H1 (cell line): ENCODE measurements around the gene CEP41. TPM values are rescaled to one million over a fixed set of nuclear protein-coding genes. Genes with fewer than 3 reads are reported as not detected.

Experiments
- KDM4A ChIP-seq: IDR thresholded peaks from one replicate; pipeline ENCODE4 v1.7.1; 2012; ENCODE audit warnings: low read depth, mild to moderate bottlenecking, moderate library complexity, low read length, inconsistent platforms; ENCODE audit not compliant: severe bottlenecking
- PHF8 ChIP-seq: fragments of 200-600 bp; sonication (generic); conservative IDR thresholded peaks from 2 replicates; pipeline ENCODE4 v1.7.1; 2012; ENCODE audit warnings: low read depth, mild to moderate bottlenecking, inconsistent platforms, low read length, moderate library complexity
- RFX5 ChIP-seq: IDR thresholded peaks from 2 replicates; pipeline ENCODE4 v1.6.1; 2011; ENCODE audit warnings: low read depth, low read length, improper control_type of control experiment, borderline replicate concordance
- SP2 ChIP-seq: IDR thresholded peaks from 2 replicates; pipeline ENCODE4 v1.6.1; 2012; ENCODE audit warnings: mild to moderate bottlenecking, low read length, inconsistent platforms
- TCF12 ChIP-seq: IDR thresholded peaks from 2 replicates; pipeline ENCODE4 v1.6.1; 2011; ENCODE audit warnings: low read depth, mild to moderate bottlenecking, low read length
- polyA plus RNA-seq, 7 experiments: library from polyadenylated mRNA; depleted of rRNA in 3 of 7; stranded (reverse) in 5 of 7; unstranded in 2 of 7; fragments of >200 nt in 5 of 7; fragments of 200-250 nt in 2 of 7; gene quantifications; 1 replicate in 5 of 7; 2 replicates in 1 of 7; 4 replicates in 1 of 7; pipeline versions ENCODE4 v1.2.1 to v1.2.3, GENCODE V29; 2011 to 2013; ENCODE audit warnings: missing spikeins in 2 of 7, mixed read lengths in 2 of 7
- total RNA-seq: library from RNA; stranded (reverse); fragmentation: NEBNext Ultra II Directional; extraction: Animal tissue kit (Norgen Biotek cat#: 25700); gene quantifications from 2 replicates; pipeline ENCODE4 v1.2.1, GENCODE V29; 2021
- TF ChIP-seq, protein P1 (sequence below): IDR thresholded peaks from 2 replicates; pipeline ENCODE4 v1.6.1; 2011; ENCODE audit warnings: low read depth, mild to moderate bottlenecking, low read length; ENCODE audit not compliant: insufficient read depth

Gene CEP41
- total and polyA plus RNA-seq, 2 of the 8 experiments (the other 6 are each of a cell fraction or from before 2014, with no cell fraction given): 9.3 to 12.8 TPM

DNA sequence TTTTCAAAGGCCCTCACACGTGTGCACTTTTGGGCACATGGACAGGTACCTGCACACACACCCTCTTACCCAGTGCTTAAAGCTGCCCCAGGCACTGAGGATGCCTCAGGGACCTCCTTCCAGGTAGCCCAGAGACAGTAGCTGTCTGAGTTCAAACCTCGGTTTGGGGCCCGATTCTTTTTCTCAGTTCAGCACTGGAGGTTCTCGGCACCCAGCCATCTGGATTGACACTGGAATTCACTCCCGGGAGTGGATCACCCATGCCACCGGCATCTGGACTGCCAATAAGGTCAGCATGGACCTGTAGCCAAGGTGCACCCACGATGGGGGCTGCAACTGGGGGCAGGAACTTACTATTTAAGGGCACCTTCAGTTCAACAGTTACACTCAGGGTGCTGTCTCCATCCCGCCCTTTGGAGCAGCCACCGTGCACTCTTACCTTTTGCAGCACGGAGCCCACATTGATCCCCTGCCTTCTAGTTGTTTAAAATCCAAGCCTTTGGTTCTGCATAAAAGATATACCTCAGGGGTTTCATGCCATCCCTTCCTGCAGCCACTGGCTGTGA is 78.5 kb downstream of the CEP41 start (continued):
- TF ChIP-seq TCF12: no peak
- no peak for TF ChIP-seq SP2
- TF ChIP-seq, protein P1, sequence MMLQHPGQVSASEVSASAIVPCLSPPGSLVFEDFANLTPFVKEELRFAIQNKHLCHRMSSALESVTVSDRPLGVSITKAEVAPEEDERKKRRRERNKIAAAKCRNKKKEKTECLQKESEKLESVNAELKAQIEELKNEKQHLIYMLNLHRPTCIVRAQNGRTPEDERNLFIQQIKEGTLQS: no peak
- no peak for TF ChIP-seq KDM4A
- TF ChIP-seq RFX5: no peak
- TF ChIP-seq PHF8: no peak
- TF ChIP-seq, all 59 proteins: peak for 0
